Measurements from ENCODE around the gene ERCC1.

DNA sequence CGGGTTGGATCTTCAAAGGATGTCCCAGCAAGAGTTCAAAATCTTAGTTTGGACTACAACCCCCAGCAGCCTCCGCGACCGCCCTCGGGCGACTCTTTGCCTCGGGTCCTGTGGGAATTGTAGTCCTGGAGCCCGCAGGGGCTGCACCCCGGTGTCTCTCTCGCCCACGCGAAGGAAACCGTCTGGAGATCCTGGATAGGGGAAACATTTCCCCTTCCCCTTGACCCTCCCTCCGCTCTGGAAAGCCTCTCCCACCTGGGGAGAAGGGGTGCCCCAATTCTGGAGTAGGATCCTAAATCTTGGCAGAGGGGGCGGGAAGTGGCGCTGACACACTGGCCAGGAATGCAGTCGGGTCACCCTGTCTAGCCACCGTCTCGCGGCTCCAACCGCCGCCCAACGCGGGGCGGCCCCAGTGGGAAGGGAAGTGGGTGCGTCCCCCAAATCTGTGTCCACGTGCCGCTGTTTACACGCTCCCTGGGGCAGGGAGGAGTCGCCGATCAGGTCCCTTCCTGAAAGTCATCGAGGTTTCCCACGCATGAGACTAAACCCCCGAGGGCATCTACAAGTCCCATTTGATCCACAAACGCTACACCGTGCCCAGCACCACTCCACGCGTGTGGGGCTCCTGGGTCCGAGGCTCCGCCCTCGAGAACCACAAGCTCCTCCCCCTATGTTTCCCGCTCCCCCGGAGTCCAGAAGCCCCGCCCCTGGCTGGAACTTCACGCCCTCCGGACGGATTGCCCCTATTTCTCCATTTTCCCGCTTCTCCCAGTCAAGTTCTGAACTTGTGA lies 18.1 kb downstream of the ERCC1 start:
- TF ChIP-seq, protein P1, sequence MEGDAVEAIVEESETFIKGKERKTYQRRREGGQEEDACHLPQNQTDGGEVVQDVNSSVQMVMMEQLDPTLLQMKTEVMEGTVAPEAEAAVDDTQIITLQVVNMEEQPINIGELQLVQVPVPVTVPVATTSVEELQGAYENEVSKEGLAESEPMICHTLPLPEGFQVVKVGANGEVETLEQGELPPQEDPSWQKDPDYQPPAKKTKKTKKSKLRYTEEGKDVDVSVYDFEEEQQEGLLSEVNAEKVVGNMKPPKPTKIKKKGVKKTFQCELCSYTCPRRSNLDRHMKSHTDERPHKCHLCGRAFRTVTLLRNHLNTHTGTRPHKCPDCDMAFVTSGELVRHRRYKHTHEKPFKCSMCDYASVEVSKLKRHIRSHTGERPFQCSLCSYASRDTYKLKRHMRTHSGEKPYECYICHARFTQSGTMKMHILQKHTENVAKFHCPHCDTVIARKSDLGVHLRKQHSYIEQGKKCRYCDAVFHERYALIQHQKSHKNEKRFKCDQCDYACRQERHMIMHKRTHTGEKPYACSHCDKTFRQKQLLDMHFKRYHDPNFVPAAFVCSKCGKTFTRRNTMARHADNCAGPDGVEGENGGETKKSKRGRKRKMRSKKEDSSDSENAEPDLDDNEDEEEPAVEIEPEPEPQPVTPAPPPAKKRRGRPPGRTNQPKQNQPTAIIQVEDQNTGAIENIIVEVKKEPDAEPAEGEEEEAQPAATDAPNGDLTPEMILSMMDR (IDR thresholded peaks at IDR 0.05; ENCODE audit: insufficient read depth, low read length, poor library complexity, severe bottlenecking), result no peak
- no peak for TF ChIP-seq EZH2phosphoT487 (conservative IDR thresholded peaks at IDR 0.05; ENCODE audit: low read length)
